ENCODE measurements around the gene CBX8. TPM values are rescaled to one million over a fixed set of nuclear protein-coding genes. Genes with fewer than 3 reads are reported as not detected.

CBX8 gene
- total and polyA plus RNA-seq, 2 of the 13 experiments (the other 11 are each of a cell fraction or from before 2014, with no cell fraction given), result 0.34 to 12.6 TPM

DNA sequence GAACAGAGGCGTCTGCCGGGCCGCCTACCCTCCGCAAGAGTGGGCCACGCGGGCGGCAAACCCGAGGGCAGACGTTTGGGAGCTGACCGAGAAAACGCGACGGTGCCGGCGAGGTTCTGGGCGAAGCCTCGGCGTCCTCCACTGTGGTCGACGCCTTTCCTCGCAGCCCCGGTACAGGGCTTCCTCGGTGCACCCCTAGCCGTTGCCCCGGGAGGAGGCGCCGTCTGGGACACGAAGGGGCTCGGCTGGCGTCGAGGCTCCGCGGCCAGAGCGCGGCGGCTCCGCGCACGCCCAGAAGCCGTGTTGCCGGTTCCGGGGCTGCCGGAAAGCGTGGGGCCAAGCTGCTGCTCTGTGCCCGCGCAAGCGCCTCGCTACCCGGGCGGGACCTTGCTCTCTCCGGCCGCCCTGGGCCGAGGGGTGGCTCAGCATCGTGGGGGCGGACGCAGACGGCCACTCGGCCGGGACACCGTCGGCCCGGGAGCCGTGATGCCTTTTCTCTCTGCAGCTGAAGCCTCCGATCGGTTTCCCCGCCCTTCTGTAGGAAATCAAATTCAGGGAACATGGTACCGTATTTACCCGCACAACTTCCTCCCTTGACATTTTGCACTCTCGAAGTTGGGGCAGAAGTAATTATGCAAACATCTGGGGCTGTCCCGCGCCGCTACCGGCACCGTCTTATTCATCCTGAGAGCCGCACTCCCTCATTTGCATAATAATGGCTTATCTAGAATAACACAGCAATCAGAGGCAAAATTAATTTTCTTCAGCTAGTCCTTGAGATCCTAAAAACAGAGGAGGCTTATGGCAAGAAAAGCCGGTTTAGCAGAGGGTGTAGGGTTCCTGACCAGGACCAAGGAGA, 7.3 kb upstream of the CBX8 start (continued):
- TF ChIP-seq, protein P1, sequence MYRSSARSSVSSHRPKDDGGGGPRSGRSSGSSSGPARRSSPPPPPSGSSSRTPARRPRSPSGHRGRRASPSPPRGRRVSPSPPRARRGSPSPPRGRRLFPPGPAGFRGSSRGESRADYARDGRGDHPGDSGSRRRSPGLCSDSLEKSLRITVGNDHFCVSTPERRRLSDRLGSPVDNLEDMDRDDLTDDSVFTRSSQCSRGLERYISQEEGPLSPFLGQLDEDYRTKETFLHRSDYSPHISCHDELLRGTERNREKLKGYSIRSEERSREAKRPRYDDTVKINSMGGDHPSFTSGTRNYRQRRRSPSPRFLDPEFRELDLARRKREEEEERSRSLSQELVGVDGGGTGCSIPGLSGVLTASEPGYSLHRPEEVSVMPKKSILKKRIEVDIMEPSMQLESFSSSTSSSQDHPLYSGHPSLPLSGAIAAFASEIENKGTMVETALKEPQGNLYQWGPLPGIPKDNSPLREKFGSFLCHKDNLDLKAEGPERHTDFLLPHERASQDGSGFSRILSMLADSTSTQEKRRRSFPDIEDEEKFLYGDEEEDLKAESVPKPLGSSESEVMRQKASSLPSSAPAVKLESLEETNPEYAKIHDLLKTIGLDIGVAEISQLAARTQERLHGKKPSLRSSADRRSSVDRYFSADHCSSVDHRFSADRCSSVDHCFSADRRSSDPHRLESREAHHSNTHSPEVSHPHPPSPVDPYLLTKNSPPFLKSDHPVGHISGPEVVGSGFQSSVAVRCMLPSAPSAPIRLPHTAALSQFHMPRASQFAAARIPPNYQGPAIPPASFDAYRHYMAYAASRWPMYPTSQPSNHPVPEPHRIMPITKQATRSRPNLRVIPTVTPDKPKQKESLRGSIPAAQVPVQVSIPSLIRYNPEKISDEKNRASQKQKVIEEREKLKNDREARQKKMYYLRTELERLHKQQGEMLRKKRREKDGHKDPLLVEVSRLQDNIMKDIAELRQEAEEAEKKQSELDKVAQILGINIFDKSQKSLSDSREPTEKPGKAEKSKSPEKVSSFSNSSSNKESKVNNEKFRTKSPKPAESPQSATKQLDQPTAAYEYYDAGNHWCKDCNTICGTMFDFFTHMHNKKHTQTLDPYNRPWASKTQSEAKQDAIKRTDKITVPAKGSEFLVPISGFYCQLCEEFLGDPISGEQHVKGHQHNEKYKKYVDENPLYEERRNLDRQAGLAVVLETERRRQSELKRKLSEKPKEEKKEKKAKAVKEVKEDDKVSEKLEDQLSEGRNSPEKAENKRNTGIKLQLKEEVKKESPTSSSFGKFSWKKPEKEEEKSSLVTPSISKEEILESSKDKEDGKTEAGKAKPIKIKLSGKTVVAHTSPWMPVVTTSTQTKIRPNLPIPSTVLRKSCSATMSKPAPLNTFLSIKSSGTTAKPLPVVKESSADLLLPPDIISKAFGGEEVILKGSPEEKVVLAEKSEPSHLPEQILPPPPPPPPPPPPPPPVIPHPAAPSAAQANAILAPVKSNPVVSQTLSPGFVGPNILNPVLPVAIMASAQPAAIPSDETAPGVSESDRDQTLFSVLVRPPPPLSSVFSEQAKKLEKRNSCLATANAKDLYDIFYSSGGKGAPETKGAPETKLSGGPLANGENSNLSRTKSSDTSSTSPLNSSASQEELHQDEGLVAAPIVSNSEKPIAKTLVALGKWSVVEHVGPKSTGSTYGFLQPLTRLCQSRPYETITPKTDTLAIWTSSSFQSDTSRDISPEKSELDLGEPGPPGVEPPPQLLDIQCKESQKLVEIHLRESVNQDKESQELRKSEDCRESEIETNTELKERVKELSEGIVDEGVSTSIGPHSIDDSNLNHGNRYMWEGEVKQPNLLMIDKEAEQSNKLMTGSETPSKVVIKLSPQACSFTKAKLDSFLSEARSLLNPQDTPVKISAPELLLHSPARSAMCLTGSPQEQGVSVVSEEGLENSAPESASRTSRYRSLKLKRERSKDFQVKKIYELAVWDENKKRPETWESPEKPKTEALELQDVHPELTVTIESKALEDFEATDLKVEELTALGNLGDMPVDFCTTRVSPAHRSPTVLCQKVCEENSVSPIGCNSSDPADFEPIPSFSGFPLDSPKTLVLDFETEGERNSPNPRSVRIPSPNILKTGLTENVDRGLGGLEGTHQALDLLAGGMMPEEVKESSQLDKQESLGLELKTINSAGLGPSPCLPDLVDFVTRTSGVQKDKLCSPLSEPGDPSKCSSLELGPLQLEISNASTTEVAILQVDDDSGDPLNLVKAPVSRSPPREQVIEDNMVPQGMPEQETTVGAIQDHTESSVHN (CRISPR knock-in tag; IDR thresholded peaks at IDR 0.05), result peak; percentile 85; the same call in 1 of the 2 replicates
- peak; percentile 85 for TF ChIP-seq ZSCAN21 (CRISPR knock-in tag; IDR thresholded peaks at IDR 0.05; ENCODE audit: borderline replicate concordance)
- TF ChIP-seq ZNF20 (CRISPR knock-in tag; IDR thresholded peaks at IDR 0.05), result peak; percentile 77; the same call in 1 of the 2 replicates
- 0 out of 2 replicates have a peak, but pooled peaks have one; percentile 7 for TF ChIP-seq ZNF572 (CRISPR knock-in tag; IDR thresholded peaks at IDR 0.05)
- peak; percentile 93 for TF ChIP-seq ZNF230 (CRISPR knock-in tag; IDR thresholded peaks at IDR 0.05)
- peak; percentile 86 for TF ChIP-seq ZNF343 (CRISPR knock-in tag; IDR thresholded peaks at IDR 0.05)
- peak; percentile 30; the same call in 1 of the 2 replicates for TF ChIP-seq TBX2 (CRISPR knock-in tag; IDR thresholded peaks at IDR 0.05; ENCODE audit: borderline replicate concordance)
- TF ChIP-seq, protein P2, sequence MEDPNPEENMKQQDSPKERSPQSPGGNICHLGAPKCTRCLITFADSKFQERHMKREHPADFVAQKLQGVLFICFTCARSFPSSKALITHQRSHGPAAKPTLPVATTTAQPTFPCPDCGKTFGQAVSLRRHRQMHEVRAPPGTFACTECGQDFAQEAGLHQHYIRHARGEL (CRISPR knock-in tag; IDR thresholded peaks at IDR 0.05), result peak; percentile 85; the same call in 1 of the 2 replicates
- TF ChIP-seq ARID2 (CRISPR knock-in tag; IDR thresholded peaks at IDR 0.05; ENCODE audit: borderline replicate concordance), result no peak
- TF ChIP-seq ZNF543 (CRISPR knock-in tag; IDR thresholded peaks at IDR 0.05), result peak; percentile 82
- peak; percentile 88; the same call in 1 of the 2 replicates for TF ChIP-seq ZNF510 (CRISPR knock-in tag; IDR thresholded peaks at IDR 0.05; ENCODE audit: low read depth)
- TF ChIP-seq, protein P3, sequence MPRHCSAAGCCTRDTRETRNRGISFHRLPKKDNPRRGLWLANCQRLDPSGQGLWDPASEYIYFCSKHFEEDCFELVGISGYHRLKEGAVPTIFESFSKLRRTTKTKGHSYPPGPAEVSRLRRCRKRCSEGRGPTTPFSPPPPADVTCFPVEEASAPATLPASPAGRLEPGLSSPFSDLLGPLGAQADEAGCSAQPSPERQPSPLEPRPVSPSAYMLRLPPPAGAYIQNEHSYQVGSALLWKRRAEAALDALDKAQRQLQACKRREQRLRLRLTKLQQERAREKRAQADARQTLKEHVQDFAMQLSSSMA (CRISPR knock-in tag; IDR thresholded peaks at IDR 0.05), result peak; percentile 44; the same call in 1 of the 2 replicates
- TF ChIP-seq ZNF121 (CRISPR knock-in tag; IDR thresholded peaks at IDR 0.05), result no peak; the same call in 1 of the 2 replicates
- TF ChIP-seq, protein P4, sequence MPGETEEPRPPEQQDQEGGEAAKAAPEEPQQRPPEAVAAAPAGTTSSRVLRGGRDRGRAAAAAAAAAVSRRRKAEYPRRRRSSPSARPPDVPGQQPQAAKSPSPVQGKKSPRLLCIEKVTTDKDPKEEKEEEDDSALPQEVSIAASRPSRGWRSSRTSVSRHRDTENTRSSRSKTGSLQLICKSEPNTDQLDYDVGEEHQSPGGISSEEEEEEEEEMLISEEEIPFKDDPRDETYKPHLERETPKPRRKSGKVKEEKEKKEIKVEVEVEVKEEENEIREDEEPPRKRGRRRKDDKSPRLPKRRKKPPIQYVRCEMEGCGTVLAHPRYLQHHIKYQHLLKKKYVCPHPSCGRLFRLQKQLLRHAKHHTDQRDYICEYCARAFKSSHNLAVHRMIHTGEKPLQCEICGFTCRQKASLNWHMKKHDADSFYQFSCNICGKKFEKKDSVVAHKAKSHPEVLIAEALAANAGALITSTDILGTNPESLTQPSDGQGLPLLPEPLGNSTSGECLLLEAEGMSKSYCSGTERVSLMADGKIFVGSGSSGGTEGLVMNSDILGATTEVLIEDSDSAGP (CRISPR knock-in tag; IDR thresholded peaks at IDR 0.05; ENCODE audit: borderline replicate concordance), result peak; percentile 84

All from HepG2 (cell line).